DMS79 treated with DMSO at 0.1 percent for 48 hours (cell line): ENCODE data around the gene SH2B2.
"Not testable (repeated sequence)": the region's sequence is repeated elsewhere in the genome, so short reads cannot be mapped to it uniquely, and the experiment has no call there.

Source experiments
- DNase-seq: peaks from one replicate; lab custom pipeline; 2025; lab: John Stamatoyannopoulos, UW

The SH2B2 gene

GRCh38 chr7:102306916-102307677, 20.4 kb downstream of the SH2B2 start:
- DNase-seq, result no peak

DNA sequence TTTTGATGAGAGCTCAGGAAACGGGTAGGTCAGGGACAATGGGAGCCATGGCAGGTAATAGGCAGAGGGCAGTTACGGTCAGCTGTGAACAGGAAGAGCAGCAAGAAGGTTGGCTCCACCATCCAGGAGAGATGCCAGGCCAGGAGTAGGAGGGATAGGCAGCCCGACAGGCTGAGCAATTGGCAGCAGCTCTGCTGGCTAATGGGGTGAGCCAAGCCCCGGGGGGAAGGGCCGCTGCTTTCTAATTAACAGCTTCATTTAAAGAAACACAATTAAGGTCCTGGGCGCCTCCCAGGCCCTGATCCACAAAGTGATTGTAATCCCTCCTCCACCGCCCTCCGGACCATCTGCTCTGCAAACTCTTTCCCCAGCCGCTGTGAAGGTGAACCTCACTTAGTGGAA, 23.7 kb downstream of the SH2B2 start:
- DNase-seq, result no peak

DNA sequence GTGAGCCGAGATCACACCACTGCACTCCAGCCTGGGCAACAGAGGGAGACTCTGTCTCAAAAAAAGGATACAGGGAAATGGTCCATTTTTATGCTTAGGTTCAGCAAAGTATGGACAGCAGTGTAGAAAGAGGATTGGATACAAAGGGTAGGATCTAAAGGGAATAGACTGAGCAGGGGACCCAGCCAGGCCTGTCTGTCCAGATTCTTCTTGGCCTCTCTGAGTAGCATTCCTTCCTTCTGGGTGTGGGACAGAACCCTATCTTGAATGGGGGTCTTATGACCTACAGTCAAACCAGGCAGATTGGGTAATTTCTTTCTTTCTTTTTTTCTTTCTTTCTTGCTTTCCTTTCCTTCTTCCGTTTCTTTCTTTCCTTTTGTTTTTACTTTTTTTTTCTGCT, 25.6 kb downstream of the SH2B2 start:
- DNase-seq, result no peak

- no peak for DNase-seq
These were observed 27.5 kb downstream of the SH2B2 start for GRCh38 chr7:102313997-102314780.

DNA sequence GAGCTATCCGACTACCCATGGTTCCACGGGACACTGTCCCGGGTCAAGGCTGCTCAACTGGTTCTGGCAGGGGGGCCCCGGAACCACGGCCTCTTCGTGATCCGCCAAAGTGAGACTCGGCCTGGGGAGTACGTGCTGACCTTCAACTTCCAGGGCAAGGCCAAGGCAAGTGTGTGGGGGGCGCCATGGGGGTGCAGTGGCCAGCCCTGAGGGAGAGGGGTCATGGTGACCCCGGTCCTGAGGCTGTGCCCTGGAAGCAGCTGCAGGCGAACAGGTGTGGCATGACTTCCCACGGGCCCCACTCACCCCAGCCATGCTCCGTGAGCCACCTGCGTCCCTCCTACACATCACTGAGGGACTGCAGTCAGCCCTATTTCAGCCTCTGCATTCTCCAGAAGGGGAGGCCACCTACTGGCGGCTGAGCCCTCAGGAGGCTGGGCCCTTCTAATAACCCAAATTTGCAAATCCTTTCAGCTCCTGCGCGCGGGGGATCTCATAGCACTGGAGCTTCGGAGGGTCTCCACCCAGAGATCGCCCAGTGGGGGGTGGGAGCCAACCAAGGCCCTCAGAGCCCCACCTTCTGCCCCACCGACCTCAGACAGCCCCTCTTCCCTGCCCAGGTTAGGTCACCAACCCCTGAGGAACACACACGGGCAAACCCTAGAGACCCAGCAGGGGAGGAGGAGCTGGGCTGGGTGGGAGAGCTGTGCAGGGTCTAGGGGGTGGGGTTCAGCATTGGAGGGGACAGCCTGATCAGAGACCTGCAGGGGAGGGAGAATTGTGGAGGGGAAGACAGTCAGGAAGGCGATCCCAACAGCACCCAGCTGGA, 30.8 kb downstream of the SH2B2 start:
- no peak for DNase-seq

GRCh38 chr7:102318482-102318971, 31.9 kb downstream of the SH2B2 start:
- DNase-seq, result no peak

DNA sequence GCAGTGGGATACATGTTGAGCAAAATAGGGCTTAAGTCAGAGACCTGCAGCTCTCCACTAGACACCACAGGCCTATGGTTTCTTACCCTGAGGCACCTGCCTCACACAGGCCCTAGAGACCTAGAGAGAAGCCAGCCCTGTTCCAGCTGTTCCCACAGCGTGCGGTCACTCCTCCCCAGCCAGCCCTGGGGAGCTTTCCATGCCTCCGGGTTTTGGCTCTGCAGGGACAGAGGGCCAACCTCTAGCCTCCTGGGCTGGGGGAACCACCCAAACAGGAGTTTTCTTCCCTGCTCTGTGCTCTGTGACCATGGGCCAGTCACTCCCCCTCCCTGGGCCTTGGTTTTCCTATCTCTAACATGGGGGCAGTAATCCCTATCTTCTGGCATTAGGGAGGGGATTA, 33.0 kb downstream of the SH2B2 start:
- DNase-seq, result no peak

- no peak for DNase-seq
These were observed 33.5 kb downstream of the SH2B2 start for GRCh38 chr7:102320181-102320580.

- no peak for DNase-seq
These were observed 34.1 kb downstream of the SH2B2 start for GRCh38 chr7:102320601-102321350.

DNA sequence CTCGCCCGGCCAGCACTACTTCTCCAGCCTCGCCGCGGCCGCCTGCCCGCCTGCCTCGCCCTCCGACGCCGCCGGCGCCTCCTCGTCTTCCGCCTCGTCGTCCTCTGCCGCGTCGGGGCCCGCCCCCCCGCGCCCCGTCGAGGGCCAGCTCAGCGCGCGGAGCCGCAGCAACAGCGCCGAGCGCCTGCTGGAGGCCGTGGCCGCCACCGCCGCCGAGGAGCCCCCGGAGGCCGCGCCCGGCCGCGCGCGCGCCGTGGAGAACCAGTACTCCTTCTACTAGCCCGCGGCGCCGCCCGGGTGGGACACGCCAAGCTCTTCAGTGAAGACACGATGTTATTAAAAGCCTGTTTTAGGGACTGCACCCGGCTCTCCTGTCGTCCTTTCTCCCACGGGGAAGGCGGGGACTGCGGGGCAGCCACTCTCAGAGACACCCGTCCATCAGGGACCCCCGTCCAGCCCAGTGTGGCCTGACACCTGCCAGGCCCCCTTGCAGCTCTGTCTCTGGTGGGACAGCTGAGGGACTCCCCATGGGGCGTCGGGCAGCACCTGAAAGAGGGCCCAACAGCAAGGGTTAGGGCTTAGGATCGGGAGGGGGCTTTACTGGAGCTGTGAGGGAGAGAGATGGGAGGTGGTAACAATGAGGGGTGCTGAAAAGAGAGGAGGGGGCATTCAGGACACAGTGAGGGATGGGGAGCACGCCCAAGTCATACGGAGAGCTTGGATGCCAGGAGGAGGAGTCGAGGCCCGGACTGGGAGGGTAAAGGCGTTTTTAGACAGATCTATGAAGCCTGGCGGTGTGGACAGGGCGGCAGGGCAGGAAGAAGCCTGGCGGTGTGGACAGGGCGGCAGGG, 34.9 kb downstream of the SH2B2 start:
- no peak for DNase-seq

DNA sequence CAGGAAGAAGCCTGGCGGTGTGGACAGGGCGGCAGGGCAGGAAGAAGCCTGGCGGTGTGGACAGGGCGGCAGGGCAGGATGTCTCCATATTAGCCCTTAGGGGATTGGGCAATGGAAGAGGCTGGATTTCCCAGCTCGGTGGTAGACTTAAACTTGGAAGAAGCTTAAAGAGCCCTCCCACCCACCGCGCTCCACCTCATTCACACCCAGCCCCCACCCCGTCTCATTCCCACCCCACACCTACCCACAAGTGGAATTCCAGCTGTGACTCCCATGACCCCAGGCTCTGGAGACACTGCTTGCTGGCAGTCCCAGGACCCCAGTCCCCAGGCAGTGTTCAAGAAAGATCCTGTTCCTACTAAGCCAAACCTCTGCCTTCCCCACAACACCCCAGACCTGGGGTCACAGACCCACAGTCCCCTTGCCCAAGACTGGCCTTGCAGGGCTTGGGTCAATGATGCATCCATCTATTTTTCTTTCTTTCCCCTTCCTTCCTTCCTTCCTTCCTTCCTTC, 35.6 kb downstream of the SH2B2 start:
- no peak for DNase-seq

GRCh38 chr7:102323914-102324195, 37.2 kb downstream of the SH2B2 start:
- no peak for DNase-seq

DNA sequence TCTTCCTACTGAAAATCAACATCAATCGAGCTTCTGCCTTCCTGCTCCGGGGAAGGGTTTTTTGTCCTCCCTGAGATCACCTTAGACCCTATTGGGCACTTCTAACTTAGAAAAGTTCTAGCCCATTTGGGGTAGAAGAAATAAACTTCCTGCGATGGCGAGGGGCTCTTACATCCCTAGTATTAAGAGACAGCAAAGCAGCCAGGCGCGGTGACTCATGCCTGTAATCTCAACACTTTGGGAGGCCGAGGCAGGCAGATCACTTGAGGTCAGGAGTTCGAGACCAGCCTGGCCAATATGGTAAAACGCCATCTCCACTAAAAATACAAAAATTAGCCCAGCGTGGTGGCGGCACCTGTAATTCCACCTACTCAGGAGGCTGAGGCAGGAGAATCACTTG, 38.4 kb downstream of the SH2B2 start:
- DNase-seq, result not testable (repeated sequence)

DNA sequence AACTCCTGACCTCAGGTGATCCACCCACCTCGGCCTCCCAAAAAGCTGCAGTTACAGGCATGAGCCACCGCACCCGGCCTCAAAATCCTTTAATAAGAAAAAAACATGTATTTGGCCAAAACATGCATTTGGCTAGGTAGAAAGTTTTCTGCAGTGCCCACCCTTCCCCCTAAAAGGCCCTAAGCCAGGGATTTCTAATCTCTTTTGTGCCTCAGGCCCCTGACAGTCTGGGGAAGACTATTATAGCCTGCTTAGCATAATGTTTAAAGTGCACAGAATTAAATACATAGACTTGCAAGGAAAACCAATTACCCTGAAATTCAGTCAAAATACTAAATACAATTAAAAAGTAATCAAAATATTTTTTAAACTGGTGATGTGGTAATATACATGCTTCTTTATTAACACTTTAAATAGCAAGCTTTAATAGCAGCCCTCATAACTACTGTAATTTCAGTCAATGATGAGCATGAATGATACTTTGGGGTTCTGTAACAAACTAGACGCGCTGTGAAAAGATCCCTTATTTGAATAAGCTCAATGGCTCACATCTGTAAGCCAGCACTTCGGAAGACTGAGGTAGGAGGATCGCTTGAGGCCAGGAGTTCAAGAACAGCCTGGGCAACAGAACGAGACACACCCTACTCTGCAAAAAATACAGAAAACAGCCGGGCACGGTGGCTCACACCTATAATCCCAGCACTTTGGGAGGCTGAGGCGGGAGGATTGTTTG, 39.7 kb downstream of the SH2B2 start:
- DNase-seq, result no peak

DNA sequence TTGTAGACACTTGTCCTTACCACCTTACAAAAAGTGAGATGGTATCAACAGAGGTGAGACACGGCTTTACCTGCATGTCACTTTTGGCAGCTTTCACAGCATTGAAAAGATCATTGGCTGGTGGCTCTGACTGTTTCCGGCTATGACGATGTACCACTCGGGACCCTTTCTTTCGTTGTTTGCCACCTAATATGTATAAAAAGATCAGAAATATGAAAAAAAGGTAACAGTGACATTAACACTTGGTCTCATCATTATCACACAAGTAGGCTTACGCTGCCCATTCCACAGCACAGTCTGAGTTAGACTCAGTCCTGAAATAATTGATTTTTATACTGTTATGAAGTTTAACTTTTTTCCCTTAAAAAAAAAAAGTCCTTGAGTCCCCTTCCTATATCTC, 40.5 kb downstream of the SH2B2 start:
- DNase-seq, result not testable (repeated sequence)

- DNase-seq, result not testable (repeated sequence)
These were observed 42.2 kb downstream of the SH2B2 start for GRCh38 chr7:102328863-102329262.

DNA sequence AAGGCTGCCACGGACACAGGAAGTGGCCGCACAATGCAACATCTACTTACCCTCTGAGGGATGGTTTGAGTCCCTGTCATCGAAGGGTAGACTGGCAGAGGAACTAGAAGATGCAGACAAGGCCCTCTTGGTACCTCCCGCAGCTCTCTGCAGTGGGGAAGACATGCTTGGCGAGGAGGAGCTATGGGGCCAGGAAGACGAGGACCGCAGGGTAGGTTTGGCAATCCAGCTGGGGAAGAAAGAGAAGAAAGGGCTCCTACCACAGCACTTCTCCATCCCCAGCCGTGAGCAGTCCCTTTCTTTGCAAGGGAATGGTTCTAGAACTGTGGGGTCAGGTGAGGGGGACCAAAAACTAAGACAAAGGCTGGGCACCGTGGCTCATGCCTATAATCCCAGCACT, 42.7 kb downstream of the SH2B2 start:
- DNase-seq, result not testable (repeated sequence)

- DNase-seq, result not testable (repeated sequence)
These were observed 44.2 kb downstream of the SH2B2 start for GRCh38 chr7:102330666-102331460.

- DNase-seq, result not testable (repeated sequence)
These were observed 48.9 kb downstream of the SH2B2 start for GRCh38 chr7:102335574-102335973.
